Muscle layer of duodenum (tissue), 2 donors: ENCODE measurements around the gene RAB33B.
"Not testable (repeated sequence)": the region's sequence is repeated elsewhere in the genome, so short reads cannot be mapped to it uniquely, and the experiment has no call there.

ENCODE experiments used
- H3K27ac ChIP-seq: one replicate; pipeline ENCODE4 v1.7.0; 2013; ENCODE audit warnings: mild to moderate bottlenecking, low read length
- H3K27me3 ChIP-seq: one replicate; pipeline ENCODE4 v1.7.0; 2013; ENCODE audit warnings: low read depth, mild to moderate bottlenecking, control low read depth, low read length
- H3K36me3 ChIP-seq, 2 donors: one replicate each; pipeline ENCODE4 v1.7.0; 2013; ENCODE audit warnings: low read length in 2 of 2, control low read depth in 1 of 2, mild to moderate bottlenecking in 1 of 2; ENCODE audit not compliant: insufficient read depth in 2 of 2, control insufficient read depth in 1 of 2
- H3K4me1 ChIP-seq, 2 donors: one replicate each; pipeline ENCODE4 v1.7.0; 2013; ENCODE audit warnings: low read length in 2 of 2, mild to moderate bottlenecking in 2 of 2, control low read depth in 1 of 2, moderate library complexity in 1 of 2; ENCODE audit not compliant: insufficient read depth in 2 of 2, control insufficient read depth in 1 of 2
- H3K4me3 ChIP-seq, 2 donors: one replicate each; pipeline ENCODE4 v1.7.0; 2013; ENCODE audit warnings: low read length in 2 of 2, low read depth in 1 of 2, mild to moderate bottlenecking in 1 of 2
- H3K9me3 ChIP-seq, 2 donors: one replicate each; pipeline ENCODE4 v1.7.0; 2013; ENCODE audit warnings: low read length in 2 of 2, control low read depth in 1 of 2, mild to moderate bottlenecking in 1 of 2; ENCODE audit not compliant: control insufficient read depth in 1 of 2
- donor health status: healthy.

RAB33B gene

DNA sequence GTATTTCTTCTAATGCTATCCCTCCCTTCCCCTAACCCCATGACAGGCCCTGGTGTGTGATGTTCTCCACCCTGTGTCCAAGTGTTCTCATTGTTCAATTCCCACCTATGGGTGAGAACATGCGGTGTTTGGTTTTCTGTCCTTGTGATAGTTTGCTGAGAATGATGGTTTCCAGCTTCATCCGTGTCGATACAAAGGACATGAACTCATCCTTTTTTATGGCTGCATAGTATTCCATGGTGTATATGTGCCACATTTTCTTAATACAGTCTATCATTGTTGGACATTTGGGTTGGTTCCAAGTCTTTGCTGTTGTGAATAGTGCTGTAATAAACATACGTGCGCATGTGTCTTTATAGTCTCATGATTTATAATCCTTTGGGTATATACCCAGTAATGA is 10.6 kb downstream of the RAB33B start:
- H3K27me3 ChIP-seq, H3K36me3 ChIP-seq, H3K4me1 ChIP-seq, H3K4me3 ChIP-seq, H3K9me3 ChIP-seq, H3K27ac ChIP-seq: not testable (repeated sequence)

DNA sequence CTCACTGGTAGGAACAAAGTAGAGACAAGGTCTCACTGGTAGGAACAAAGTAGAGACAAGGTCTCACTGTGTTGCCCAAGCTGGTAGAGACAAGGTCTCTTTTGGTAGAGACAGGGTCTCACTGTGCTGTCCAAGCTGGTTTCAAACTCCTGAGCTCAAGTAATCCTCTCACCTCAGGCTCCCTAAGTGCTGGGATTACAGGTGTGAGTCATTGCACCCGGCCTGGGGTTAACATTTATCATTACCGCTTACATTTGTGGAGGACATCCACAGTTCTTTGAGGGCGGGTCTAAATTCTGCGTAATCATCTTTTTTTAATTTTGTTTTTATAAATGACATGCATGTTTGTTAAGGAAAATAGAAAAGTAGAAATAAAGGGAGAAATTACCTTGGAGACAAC is 12.0 kb downstream of the RAB33B start:
- H3K36me3 ChIP-seq, result no peaks in the 10 kb centered on the region
- no peak overlapping the region for H3K4me3 ChIP-seq

DNA sequence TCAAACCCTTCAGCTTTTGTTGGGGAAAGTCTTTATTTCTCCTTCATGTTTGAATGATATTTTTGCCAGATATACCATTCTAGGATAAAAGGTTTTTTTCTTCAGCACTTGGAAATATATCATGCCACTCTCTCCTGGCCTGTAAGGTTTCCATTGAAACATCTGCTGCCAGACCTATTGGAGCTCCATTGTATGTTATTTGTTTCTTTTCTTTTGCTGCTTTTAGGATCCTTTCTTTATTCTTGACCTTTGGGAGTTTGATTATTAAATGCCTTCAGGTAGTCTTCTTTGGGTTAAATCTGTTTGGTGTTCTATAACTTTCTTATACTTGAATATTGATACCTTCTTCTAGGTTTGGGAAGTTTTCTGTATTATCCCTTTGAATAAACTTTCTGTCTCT is 14.8 kb downstream of the RAB33B start:
- not testable (repeated sequence) for H3K4me1 ChIP-seq, H3K27me3 ChIP-seq, H3K27ac ChIP-seq, H3K9me3 ChIP-seq, H3K4me3 ChIP-seq
- peaks cover 0 to 11% of the 10 kb centered on the region in 2 donors for H3K36me3 ChIP-seq

More for the DNA sequence above, 12.0 kb downstream of the RAB33B start:
- no peaks in the 10 kb centered on the region for H3K4me1 ChIP-seq
- no peaks in the 10 kb centered on the region for H3K27me3 ChIP-seq
- H3K27ac ChIP-seq, result no peak overlapping the region
- H3K9me3 ChIP-seq, result peaks cover 0 to 3% of the 10 kb centered on the region in 2 donors

DNA sequence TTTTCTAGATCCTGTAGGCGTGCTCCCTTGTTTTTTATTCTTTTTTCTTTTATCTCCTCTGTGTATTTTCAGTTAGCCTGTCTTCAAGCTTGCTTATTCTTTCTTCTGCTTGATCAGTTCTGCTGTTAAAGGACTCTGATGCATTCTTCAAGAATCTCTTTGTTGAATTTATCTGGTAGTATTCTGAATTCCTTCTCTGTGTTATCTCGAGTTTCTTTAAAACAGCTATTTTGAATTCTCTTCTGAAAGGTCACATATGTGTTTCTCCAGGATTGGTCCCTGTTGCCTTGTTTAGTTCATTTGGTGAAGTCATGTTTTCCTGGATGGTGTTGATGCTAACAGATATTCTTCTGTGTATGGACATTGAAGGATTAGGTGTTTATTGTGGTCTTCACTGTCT is 15.3 kb downstream of the RAB33B start:
- Histone ChIP-seq H3K27me3 (no peaks in the 10 kb centered on the region), H3K4me3 (no peak overlapping the region), H3K36me3 (peaks cover 0 to 14% of the 10 kb centered on the region in 2 donors), H3K27ac (no peak overlapping the region), H3K4me1 (no peaks in the 10 kb centered on the region), H3K9me3 (peaks cover 0 to 3% of the 10 kb centered on the region in 2 donors)

DNA sequence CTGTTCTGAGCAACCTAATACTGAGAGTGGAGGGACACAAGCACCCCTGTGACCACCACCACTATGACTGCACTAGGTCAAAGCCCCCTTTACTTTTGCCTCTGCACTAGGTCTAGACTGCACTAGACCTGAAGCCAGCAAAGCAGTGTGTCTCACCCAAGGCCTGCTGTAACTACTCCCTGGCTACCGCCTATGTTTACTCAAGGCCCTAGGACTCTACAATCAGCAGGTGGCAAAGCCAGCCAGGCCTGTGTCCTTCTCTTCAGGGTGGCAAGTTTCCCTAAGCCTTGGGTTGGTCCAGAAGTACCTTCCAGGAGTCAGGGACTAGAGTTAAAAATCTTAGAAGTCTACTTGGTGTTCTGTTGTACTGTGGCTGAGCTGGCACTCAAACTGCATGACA is 15.9 kb downstream of the RAB33B start:
- Histone ChIP-seq H3K36me3 (peaks cover 0 to 16% of the 10 kb centered on the region in 2 donors), H3K4me1 (no peaks in the 10 kb centered on the region), H3K27me3 (no peaks in the 10 kb centered on the region), H3K27ac (no peak overlapping the region), H3K9me3 (peaks cover 0 to 3% of the 10 kb centered on the region in 2 donors), H3K4me3 (no peak overlapping the region)

DNA sequence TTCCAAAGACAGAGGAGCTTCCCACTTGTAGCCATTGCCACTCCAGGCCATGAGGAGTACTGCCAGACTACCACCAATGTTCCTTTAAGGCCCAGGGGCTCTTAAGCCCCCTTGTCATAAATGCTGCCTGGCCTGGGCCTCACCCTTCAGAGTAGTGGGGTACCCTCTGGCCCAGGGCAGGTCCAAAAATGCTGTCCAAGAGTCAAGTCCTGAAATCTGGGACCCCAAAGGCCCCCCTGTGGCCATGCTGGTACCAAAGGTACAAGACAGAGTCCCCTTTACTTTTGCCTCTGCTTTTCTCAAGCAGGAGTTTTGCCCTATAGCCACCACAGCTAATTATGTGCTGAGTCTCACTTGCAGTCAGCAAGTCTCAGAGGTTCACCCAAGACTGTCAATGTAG is 16.4 kb downstream of the RAB33B start:
- no peak overlapping the region for H3K27ac ChIP-seq
- no peak overlapping the region for H3K4me3 ChIP-seq
- peaks cover 0 to 3% of the 10 kb centered on the region in 2 donors for H3K9me3 ChIP-seq
- no peaks in the 10 kb centered on the region for H3K4me1 ChIP-seq
- peaks cover 0 to 16% of the 10 kb centered on the region in 2 donors for H3K36me3 ChIP-seq
- no peaks in the 10 kb centered on the region for H3K27me3 ChIP-seq

DNA sequence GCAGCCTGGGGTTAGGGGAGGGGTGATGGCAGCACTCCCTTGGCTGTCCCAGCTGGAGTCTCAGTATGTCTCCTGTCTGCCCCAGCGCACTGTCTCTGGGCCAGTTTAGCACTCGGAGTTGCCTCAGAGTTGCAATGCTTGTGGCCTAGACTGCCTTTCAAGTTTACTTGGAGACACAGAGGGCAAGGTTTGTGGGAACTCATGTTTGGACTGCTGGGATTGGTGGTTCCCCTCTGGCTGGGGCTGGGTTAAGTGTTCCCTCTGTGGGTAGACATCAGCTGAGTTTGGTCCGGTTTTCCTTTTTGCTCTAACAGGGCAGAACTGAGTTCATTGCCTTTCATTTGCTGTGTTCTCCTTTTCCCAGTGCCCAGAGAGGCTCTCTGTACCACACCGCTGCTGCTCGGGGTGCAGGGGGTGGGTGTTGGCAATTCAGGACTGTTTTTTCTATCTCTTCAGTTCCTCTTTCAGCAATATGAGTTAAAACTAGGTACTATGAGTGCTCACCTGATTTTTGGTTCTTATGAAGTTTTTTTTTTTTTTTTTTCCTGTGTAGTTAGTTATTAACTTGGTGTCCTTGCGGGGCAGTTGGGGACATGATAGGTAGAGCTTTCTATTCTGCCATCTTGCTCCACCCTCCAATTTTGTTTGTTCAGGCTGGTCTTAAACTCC is 17.2 kb downstream of the RAB33B start:
- Histone ChIP-seq H3K27me3 (no peaks in the 10 kb centered on the region), H3K4me1 (no peaks in the 10 kb centered on the region), H3K27ac (no peak overlapping the region), H3K9me3 (peaks cover 0 to 3% of the 10 kb centered on the region in 2 donors), H3K4me3 (no peak overlapping the region), H3K36me3 (peaks cover 0 to 16% of the 10 kb centered on the region in 2 donors)

DNA sequence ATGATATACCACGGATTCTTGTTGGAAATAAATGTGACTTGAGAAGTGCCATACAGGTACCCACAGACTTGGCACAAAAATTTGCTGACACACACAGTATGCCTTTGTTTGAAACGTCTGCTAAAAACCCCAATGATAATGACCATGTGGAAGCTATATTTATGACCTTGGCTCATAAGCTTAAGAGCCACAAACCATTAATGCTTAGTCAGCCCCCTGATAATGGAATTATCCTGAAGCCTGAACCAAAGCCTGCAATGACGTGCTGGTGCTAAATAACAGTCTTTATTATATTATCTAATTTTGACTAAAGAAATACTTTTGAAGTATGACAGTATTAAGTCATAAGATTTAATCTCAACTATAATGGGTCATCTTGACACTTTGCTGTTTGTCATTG is 18.9 kb downstream of the RAB33B start:
- Histone ChIP-seq H3K27me3 (no peaks in the 10 kb centered on the region), H3K9me3 (peaks cover 0 to 3% of the 10 kb centered on the region in 2 donors), H3K36me3 (peaks cover 0 to 19% of the 10 kb centered on the region in 2 donors), H3K27ac (no peak overlapping the region), H3K4me3 (no peak overlapping the region), H3K4me1 (no peaks in the 10 kb centered on the region)

DNA sequence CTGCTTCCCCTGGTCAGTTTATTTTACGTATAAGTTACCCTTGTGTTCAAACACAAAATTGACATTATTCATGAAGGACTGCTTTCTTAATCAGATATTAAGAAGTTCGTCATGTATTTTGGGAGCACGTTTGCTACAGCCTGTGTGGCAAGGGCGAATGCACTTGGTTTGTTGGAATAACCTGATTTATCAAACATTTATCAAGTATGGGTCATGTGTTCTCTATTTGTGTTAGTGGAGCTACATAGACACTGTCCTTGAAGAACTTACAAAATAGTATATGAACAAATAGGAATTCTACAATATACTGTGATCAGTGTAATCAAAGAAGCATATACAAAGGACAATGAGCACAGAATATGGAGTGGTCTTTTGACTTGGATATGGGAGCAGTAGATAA is 22.4 kb downstream of the RAB33B start:
- Histone ChIP-seq H3K27ac (no peak overlapping the region), H3K27me3 (no peaks in the 10 kb centered on the region), H3K4me3 (no peak overlapping the region), H3K36me3 (peaks cover 0 to 19% of the 10 kb centered on the region in 2 donors), H3K9me3 (no peaks in the 10 kb centered on the region), H3K4me1 (no peaks in the 10 kb centered on the region)

DNA sequence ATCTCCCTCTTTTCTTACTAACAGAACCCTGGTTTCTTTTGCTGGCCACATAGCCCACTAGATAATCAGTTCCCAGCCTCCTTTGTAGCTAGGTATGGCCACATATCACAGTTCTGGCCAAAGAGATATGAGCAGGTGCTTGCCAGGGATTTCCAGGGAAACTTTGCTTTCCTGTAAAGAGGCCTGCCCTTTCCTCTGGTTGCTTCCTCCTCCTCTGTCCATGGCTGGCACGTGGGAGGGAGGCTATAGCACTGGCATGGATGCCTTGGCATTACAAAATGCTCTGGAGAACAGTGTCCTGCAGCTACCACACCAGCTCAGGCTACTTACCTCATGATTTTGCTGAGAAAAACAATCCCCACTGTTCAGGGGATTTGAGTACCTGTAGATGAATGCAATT is 27.5 kb downstream of the RAB33B start:
- Histone ChIP-seq H3K4me3 (no peak overlapping the region), H3K27ac (no peak overlapping the region), H3K4me1 (peaks cover 0 to 4% of the 10 kb centered on the region in 2 donors), H3K9me3 (no peaks in the 10 kb centered on the region), H3K36me3 (no peaks in the 10 kb centered on the region), H3K27me3 (no peaks in the 10 kb centered on the region)

DNA sequence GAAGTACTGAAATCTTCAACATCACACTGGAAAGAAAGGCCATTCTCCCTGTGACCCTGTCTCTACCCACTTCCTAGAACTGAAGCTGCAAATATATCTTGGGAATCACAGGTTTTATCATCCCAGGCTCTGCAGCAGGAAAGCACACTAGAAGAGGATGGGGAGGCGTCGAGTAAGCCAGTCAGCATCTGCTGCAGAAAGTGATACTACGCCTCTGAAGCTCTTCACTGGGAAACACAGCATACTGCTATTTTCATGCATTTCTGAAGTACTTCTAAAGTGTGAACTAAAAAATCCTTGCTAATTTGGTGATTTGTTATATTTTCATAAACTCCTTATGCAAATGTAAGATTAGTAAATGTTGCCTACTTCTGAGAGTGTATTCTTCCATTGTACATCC is 29.1 kb downstream of the RAB33B start:
- no peaks in the 10 kb centered on the region for H3K36me3 ChIP-seq
- no peak overlapping the region for H3K4me3 ChIP-seq
- no peaks in the 10 kb centered on the region for H3K27me3 ChIP-seq

DNA sequence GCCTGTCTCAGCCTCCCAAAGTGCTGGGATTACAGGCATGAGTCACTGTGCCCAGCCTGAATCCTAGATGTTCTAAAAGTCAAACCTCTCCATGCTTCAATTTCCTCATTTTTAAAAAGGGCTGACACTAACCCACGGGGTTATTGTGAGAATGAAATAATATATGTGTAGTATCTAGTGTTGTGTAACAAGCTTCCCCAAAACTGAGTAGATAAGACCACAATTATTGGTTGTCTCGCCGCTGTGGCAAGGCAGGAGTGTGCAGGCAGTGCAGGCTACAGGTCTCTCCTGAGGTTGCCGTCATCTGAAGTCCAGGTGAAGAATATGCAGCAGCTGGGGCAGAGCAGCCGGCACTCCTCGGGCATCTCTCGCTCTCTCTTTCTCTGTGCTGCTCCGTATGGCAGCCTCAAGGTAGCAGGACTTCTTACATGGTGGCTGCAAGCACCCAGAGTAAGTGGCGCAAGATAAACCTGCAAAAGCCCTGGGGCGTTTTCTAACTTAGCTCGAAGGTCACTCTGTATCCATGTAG is 30.9 kb downstream of the RAB33B start:
- H3K4me1 ChIP-seq, result peaks cover 0 to 4% of the 10 kb centered on the region in 2 donors

More for the DNA sequence above, 29.1 kb downstream of the RAB33B start:
- H3K27ac ChIP-seq, result no peak overlapping the region
- H3K4me1 ChIP-seq, result peaks cover 0 to 4% of the 10 kb centered on the region in 2 donors
- no peaks in the 10 kb centered on the region for H3K9me3 ChIP-seq

More for the DNA sequence above, 30.9 kb downstream of the RAB33B start:
- H3K9me3 ChIP-seq, result no peaks in the 10 kb centered on the region
- H3K27ac ChIP-seq, result no peak overlapping the region
- H3K27me3 ChIP-seq, result no peaks in the 10 kb centered on the region
- H3K36me3 ChIP-seq, result no peaks in the 10 kb centered on the region
- no peak overlapping the region for H3K4me3 ChIP-seq
